AG08396 (cell line): ENCODE data around the gene RFX2.
"Not testable (repeated sequence)": the region's sequence is repeated elsewhere in the genome, so short reads cannot be mapped to it uniquely, and the experiment has no call there.

Experiments
- DNase-seq: peaks from one replicate; pipeline ENCODE4 v3.0.0; 2012; ENCODE audit warnings: low spot score, mixed read lengths

The RFX2 gene

DNA sequence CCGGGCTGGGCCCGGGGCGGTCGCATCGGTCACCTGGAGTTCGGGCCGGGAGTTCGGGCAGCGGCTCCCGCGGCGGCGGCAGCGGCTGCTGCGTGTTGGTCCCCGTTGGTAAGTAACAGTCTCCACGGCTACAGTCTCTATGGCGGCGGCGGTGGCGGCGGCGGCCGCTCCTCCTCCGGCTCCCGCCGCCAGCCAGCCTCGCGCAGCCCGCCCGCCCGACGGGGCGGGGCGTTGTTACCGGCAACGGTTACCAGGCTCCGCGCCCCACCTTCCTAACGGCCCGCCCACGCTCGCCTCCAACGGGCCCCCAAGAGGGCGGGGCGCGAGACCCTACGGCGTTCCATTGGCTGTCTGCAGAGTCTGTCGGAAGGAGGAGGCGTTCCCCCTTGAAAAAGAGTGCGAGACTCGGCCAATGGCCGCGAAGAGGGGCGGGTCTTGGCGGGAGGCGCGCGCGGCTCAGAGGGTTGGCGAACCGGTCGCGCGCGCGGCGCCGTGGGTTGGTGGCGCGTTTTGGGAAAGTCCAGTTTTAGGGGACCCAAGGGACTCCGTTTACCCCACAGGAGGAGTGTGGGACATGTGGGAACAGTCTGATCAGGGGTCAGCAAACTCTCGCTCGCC is at the start of gene RFX2:
TSS of gene RFX2 (minus strand) at position 141 of the 618 bp plus-strand sequence. CDS start 63,004 bp downstream, outside the sequence.
- peak; percentile 99 for DNase-seq

DNA sequence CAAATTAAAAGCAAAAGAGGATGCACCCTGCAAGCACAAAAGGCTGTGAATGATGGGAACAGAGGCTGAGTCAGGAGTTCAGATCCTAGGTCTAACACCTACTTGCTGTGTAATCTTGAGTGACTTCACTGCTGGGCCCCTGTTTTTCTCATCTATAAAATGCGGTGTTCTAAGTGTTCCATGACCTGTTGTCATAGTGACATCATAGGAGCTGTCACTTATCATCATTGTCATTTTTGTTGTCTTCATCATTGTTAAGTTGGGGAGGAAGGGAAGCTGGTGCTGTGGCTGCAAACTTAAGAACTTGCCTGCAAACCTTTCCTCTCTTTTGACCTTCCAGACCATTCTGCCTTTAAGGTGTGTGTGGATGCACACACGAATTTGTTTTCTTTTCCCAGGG is 45.7 kb upstream of the RFX2 start:
- DNase-seq: no peak

DNA sequence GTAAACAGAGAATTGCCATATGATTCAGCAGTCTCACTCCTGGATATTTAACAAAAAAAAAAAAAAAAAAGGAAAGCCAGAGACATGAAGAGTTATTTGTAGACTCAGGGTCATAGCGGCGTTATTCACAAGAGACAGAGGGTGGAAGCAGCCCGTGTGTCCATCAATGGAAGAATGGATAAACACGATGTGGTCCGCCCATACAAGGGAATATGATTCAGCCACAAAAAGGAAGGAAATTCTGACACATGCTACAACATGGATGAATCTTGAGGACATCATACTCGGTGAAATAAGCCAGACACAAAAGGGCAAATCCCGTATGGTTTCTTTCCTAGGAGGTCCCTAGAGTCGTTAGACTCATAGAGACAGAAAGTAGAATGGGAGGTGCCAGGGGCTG is 40.0 kb upstream of the RFX2 start:
- no peak for DNase-seq

DNA sequence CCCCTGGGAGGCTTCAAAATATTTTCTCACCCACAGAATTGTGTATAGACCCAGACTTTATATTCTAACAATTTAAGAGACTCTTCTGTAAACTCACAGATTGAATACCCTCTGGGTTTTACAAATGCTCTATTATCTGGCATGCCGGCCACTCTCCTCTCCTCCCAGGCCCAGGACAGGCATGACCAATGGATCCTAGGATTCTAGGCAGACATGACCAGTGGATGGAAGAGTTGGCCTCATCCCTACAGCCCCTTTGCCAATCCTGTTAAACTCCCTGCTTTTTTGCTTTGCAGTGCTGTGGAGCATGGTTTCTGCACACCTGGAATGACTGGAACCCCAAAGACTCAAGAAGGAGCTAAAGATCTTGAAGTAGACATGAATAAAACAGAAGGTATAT is 30.9 kb upstream of the RFX2 start:
- DNase-seq: no peak

DNA sequence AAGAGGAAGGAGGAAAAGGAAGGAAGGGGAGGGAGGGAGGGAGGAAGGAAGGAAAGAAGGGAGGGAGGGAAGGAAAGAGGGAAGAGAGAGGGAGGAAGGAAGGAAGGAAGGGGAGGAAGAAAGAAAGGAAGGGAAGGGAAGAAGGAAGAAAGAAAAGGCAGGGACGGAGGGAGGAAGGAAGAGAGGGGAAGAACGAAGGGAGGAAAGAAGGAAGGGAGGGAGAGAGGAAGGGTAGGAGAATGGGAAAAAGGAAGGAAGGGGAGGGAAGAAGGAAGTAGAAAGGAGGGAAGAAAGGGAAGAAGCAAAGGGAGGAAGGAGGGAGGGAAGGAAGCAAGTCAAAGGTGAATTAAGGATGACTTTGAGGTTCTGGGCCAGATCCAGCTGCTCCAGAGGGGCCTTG is 28.2 kb upstream of the RFX2 start:
- no peak for DNase-seq

DNA sequence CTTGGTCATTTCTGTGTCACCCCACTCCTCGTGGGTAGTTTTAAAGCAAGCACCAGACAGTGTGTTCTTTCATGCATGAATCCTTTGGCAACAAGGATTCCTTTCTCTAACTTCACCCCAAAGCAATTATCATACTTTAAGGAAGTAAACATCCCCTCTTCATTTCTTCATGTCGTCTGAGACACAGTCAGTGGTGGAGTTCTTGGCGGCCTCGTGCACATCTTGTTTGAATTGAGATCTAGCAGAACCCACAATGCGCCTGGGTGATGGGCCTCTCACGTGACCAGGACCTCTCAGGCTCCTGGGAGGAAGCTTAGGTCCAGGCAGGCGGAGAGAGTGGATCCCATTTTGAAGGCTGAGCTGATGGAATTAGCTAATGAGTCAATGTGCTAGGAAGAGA is 27.8 kb upstream of the RFX2 start:
- no peak for DNase-seq

DNA sequence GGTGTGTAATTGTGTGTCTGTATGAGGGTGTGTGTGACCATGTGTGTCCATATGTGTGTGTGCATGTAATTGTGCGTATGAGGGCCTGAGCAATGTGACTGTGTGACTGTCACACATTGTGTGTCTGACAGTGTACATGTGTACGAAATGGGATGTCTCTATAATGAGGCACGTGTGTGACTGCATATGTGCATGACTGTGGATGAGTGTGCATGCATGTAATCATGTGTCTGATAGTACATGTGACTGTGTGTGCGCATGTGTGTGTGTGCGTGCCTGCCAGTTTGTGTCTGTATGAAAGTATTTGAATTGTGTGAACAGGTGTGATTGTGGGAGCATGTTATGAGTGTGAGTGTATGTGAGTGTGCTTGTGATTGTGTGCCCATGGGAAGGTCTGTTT is 22.9 kb upstream of the RFX2 start:
- no peak for DNase-seq

DNA sequence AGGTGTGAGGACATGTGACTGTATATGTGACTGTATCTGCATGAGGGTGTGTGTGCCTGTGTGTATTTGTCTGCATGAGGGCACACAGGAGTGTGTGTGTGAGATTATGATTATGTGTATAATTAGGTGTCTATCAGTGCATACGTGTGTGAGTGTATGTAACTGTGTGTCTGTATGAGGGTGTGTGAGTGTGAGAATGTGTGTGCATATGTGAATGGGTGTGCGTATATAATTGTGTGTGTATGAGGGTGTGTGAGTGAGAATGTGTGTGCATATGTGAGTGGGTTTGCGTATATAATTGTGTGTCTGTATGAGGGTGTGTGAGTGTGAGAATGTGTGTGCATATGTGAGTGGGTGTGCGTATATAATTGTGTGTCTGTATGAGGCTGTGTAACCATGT is 22.2 kb upstream of the RFX2 start:
- no peak for DNase-seq

DNA sequence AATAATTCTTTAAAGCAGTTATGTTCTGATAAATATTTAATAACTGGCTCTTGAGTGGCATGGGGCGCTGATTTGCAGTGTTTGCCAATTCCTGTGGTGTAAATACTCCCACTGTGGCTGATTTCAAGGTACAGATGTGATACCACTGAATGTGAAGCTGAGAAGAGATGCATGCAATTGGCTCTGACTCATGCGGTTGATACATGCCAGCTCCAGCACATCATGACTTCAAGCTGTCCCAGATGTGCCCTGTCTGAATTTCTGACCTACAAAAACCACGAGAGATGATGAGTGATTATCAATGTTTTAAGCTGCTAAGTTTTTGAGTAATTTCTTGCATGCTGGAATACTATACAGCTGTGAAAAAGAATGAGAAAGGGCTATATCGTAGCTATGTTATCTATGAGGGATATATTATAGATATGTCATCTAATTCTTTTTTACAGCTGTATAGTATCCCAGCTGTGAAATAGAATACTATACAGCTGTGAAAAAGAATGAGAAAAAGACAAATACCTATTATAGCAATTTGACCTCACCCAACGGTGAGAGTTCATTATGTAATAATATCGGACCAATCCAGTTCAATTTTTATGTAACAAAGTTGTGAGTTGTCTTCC is 17.5 kb upstream of the RFX2 start:
- no peak for DNase-seq

DNA sequence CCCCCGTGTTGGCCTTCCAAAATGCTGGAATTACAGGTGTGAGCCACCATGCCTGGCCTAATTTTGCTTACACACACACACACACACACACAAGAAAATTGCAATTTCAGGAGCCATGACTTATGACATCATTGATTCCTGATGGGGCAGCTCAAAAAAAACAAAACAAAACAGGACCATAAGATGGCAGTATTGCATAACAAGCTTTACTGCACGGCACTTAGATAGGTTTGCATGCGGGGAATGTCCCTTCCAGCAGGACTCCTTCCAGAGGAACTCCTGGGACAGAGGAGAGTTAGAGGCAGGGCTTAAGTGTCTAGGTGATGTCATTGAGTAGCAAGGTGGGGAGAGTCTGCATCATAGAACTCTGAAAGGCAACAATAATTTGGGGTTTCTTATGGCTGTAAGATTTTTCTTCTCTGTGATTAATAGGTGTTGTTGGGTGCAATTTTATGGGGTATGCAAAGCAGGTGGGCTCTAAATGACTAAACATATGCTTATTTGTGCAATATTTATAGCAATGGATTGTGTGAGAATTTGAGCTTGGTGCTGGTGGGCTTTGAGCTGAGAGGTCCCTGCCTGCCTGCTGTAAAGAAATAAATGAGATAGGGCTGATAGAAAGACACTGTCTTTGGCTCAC is 16.2 kb upstream of the RFX2 start:
- DNase-seq: peak; percentile 47

DNA sequence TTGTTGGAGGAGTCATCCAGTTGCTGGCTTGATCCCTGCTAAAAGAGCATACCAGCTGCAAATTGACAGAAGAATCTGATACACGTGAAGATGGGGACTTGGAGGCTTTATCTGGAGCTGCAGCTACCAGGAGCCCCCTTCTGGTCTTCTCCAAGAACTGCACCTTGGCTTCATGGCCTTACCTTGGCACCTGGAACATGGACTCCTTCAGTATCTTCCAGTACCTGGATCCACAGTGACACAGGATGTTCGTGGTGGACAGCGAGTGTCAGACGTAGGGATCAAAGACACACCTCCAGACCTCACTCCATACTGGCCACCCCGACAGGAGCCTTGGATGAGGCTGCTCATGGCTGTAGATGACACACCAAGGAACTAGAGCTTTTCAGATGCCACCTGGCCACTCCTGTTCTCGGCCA is 15.3 kb upstream of the RFX2 start:
- DNase-seq: peak; percentile 67

DNA sequence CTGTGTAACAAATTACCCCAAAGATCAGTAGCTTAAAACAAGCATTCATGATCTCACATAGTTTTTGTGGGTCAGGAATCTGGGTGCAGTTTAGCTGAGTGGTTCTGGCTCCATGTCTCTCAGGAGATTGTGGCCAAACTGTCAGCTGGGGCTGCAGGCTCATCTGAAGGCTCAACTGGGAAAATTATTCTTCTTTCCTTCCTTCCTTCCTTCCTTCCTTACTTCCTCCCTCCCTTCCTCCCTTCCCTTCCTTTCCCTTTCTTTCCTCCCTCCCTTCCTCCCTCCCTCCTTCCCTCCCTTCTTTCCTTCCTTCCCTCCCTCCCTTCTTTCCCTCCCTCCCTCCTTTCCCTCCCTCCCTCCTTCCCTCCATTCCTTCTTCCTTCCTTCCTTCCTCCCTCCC is 8.7 kb upstream of the RFX2 start:
- DNase-seq: no peak

DNA sequence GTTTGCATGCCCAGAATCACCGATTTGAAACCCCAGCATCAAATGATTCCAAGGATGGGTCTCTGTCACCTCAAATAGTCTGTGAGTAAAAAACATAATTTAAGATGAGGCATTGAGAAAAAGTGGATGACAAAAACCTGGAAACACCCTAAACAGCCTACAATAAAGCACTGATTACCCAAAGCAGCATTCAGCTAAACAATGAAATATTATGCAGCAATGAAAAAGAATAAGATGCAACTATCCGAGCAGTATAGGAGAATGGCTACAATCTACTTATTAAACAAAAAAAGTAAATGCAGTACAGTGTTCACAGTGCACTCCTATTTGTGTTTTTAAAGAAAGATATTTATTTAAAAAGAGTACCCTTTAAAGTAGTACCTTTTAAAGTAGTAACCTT is 7.7 kb upstream of the RFX2 start:
- no peak for DNase-seq

DNA sequence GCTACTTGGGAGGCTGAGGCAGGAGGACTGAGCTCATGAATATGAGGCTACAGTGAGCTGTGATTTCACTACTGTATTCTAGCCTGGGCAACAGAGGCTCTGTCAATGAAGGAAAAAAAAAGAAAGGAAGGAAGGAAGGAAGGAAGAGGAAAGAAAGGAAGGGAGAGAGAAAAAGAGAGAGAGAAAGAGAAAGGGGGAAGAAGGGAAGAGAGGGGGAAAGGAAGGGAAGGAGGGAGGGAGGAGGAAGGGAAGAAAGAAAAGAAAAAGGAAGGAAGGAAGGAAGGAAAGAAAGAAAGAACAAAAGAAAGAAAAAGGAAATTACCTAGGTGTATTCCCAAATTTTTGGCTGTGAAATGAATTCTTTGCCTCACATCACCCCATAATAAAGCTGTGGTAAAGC is 7.2 kb upstream of the RFX2 start:
- no peak for DNase-seq

DNA sequence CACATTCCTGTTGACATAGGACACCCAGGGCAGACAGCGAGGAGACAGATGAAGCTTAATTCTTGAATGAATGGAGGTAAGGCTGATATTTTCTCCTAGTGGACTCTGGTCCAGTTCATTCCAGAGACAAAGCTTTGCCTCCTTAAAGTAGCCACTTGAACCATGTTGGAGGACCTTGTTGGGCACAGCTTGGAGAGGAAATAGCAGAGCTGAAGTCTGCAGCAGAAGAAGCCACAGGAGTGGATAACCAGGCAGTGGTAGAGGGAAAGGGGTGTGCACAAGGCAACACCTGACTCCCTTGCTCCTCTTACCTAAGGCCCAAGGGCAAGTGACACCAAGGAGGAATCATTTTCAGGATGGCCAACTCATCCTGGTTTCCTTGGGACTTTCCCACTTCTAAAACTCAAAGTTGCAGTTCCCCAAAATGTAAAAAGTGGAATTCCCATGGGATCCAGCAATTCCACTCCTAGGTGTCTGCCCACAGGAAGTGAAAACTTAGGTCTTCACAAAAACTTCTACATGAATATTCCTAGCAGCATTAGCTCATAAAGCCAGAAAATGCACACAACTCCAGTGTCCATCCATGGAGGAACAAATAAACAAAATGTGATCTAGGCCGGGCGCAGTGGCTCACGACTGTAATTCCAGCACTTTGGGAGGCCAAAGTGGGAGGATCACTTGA is 6.6 kb upstream of the RFX2 start:
- DNase-seq: no peak

DNA sequence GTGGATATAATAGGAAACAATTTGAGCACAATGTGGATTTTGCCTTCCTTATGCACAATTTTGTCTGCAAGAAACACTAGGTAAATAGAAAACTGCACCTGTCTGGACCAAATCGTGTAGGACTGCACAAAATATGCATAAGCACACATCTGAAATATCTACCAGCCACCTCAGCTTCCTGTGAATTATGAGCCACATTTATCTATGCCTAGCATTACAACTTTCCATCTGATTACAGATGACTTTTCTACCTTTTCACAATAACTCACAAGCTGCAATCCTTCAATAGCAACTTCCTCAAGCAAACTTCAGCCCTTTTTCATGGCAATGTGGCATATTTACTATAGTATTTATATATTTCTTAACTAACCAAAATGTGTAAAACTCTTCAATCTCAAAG is 5.7 kb upstream of the RFX2 start:
- DNase-seq: no peak

DNA sequence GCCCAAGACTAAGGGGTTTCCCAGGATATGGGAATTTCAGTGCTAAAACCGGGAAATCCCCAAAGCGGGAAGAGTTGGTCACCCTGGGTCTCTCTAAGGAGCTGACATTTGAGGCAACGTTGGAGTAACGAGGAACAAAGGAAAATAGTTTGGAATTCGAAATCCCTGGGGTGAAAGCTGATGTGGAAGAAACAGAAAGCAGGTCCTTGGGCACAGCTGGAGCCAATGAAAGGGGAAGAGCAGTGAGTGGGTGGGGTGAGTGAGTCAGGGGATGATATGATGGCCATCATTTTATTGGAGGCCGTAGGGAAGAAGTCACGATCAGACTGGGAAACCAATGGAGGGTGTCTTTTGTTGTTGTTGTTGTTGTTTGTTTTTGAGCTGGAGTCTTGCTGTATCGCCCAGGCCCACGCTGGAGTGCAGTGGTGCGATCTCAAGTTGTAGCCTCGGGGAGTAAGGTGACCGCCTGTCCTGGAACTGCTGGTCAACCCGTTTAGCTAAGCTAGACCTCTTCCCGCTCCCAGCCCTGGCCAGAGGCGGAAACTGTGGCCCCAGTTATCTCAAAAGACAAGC is 3.4 kb upstream of the RFX2 start:
- no peak for DNase-seq

DNA sequence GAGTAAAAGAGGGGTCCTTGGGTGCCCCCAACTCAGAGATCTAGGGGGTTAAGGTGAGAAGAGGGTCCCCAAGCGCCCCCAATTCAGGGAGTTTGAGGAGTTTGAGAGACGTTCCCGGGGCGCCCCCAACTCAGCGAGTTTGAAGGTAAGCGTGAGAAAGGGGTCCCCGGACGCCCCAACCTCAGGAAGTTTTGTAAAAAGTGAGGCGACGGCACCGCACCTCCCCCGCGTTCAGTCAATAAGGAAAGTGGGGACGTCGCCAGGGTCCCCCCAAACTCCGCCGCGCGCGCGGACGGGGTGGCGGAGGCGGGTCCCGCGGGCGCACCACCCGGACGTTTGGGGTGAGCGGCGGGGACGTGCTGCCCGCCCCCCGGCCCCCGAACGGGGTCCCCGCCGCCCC is 353 bp downstream of the RFX2 start:
- DNase-seq: no peak

DNA sequence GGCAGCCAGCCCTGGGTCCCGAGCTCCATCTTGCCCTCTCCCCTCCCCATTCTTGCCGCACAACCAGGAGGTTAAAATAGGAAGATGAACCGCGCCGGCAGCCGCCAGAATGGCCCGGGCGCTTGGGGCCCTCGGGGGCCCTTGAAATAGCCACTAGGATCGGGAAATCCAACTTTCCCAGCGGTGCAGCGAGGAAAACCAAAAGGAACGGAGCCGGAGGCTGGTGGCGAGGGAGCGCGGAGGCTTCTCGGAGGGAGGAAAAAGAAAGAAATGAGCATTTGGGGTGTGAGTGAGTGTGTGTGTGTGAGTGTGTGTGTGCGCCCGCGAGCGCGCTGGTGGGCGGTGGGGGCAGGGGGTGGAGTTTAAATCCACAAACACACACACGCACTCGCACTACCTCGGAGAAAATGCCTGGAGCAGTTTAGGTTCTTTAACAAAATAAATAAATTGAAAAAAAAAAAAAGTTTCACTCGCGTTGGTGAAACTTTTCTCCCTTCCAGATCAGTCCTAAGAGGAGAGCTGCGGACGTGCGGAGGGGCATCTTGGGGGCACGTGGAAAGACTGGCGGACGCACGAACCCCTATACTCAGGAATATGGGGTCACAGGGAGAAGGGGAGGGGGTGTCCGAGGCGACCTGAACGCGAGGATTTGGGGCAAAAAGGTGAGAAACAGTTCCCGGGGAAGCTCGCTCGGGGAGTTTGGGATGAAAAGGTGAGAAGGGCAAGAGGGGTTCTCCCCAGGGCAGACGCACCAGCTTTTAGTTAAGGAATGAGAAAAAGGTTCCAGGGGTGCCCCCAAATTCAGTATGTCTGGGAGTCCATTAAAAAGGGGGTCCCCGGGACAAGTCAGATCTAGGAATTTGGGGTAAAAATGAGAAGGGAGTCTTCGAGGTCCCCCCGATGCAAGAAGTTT is 1.3 kb downstream of the RFX2 start:
- DNase-seq: peak; percentile 63

DNA sequence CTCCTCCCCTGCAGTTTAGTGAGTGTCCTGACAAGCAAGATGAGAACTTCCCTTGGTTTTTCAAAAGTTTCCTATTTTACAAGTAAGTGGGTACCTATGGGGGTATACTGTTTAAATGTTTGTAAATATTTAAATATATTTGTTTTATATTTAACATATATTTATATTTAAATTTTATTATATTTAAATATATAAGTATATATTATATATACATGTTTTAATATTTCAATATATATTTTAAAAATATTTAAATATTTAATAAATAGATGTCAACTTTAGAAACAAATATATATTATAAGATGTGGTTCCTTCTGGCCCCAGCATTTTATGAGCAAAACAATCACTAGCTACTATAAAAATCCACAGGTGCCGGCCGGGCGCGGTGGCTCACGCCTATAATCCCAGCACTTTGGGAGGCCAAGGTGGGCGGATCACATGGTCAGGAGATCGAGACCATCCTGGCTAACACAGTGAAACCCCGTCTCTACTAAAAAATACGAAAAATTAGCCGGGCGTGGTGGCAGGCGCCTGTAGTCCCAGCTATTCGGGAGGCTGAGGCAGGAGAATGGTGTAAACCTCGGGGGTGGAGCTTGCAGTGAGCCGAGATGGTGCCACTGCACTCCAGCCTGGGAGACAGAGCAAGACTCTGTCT is 3.5 kb downstream of the RFX2 start:
- DNase-seq: not testable (repeated sequence)

DNA sequence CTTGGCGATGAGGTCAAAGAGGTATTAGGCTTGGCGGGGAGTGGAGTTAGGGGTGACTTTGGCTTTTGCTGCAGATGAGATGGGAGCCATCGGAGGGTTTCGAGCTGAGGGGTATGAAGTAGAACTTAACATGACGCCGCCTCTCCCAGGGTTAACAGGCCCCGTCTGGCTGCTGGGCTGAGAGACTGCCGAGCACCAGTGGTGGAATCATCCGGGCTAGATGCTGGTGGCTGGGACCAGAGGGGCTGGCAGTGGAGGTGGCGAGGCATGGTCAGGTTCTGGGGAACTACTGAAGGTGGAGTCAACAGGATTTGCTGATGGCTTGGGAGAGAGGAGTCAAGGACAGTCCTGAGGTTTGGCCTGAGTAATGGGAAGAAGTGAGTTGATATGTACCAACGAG is 4.9 kb downstream of the RFX2 start:
- DNase-seq: no peak
